Cerebellar cortex (tissue), 1 donor: ENCODE data around the gene DDX39B.
"Not testable (repeated sequence)": the region's sequence is repeated elsewhere in the genome, so short reads cannot be mapped to it uniquely, and the experiment has no call there.

Source experiments
- DNase-seq: peaks from one replicate; pipeline ENCODE4 v3.0.0-alpha.2; 2015; ENCODE audit warnings: low spot score

The DDX39B gene

GRCh38 chr6:31528821-31529328, 12.9 kb downstream of the DDX39B start, which contains the start of gene MCCD1:
Gene MCCD1 (plus strand): TSS chr6:31528962. CDS start chr6:31529015, 53 bp downstream.
- DNase-seq = peak; percentile 21

DNA sequence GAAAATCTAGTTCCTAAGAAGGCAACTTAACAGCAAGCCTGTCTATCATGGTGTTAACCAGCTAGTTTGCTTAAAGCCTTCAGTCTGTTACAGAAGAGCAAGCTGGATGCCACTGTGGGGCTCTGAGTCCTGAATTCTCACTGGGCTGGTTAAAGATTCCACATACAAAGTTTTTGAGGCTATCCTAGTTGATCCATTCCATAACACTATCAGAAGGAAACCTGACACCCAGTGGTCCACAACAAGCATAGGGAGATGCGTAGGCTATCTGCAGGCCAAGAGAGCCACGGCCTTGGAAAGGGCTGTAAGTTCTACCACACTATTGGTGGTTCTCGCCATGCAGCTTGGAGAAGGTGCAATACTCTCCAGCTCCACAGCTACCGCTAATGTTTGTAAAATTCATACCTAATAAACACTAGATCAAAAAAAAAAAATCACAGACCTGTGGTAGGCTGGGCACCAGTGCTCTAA, 13.5 kb downstream of the DDX39B start:
- peak; percentile 45 for DNase-seq

GRCh38 chr6:31525932-31526591, 15.7 kb downstream of the DDX39B start:
- no peak for DNase-seq

GRCh38 chr6:31525553-31525931, 16.3 kb downstream of the DDX39B start:
- no peak for DNase-seq

DNA sequence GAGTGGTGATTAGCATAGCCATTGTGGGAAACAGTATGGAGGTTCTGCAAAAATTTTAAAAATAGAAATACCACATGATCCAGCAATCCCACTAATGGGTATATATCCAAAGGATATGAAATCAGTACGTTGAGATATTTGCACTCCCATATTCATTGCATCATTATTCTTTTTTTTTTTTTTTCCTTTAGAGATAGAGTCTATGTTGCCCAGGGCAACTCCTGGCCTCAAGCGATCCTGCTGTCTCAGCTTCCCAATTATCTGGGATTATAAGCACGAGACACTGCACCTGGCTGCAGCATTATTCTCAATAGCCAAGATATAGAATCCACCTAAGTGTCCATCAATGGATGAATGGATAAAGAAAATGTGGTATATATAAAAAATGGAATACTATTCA, 20.0 kb downstream of the DDX39B start:
- DNase-seq = no peak

GRCh38 chr6:31513456-31514165, 28.2 kb downstream of the DDX39B start:
- no peak for DNase-seq

GRCh38 chr6:31510007-31510406, 31.8 kb downstream of the DDX39B start:
- no peak for DNase-seq

DNA sequence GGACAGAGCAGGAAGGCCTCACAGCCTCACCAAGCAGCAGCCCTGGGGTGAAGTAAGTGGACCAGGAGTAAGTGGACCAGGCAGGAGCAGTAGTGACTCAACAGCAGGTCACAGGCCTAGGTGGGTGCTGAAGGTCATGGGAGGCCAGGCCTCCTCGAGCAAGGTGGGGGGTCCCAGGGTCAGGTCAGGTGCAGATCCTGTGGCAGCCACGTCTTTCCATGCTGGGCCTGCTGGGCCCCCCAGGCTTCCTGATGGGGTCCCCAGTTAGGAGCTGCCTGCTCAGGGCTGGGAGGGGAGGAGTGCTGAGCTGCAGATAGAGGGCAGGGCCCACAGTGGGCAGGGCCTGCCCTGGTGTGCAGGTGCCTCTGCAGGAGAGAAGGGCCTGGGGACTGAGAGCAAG, 32.8 kb downstream of the DDX39B start:
- DNase-seq = not testable (repeated sequence)

- no peak for DNase-seq
Observed at GRCh38 chr6:31502586-31502985, 39.2 kb downstream of the DDX39B start.

GRCh38 chr6:31499648-31500047, 42.2 kb downstream of the DDX39B start:
- not testable (repeated sequence) for DNase-seq

DNA sequence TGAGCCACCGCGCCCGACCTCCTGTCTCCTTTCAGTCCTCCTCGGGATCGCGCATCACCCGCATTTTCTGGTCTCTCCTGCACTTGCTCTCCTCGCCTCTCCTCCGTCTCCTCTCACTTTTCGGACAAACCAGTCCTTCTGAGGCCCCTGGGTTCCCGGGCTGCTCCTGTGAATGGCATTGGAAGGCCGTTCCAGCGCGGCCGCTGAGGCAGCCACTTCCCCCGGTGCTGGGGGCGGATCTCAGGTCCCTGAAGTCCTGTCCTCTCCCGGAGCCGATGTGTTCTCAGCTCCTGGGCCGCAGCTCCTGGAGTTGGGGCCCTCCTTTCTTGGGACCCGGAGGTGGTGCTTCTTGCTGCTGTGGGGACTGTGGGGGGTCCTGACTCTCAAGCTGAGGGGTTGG, 43.1 kb downstream of the DDX39B start:
- peak; percentile 34 for DNase-seq

DNA sequence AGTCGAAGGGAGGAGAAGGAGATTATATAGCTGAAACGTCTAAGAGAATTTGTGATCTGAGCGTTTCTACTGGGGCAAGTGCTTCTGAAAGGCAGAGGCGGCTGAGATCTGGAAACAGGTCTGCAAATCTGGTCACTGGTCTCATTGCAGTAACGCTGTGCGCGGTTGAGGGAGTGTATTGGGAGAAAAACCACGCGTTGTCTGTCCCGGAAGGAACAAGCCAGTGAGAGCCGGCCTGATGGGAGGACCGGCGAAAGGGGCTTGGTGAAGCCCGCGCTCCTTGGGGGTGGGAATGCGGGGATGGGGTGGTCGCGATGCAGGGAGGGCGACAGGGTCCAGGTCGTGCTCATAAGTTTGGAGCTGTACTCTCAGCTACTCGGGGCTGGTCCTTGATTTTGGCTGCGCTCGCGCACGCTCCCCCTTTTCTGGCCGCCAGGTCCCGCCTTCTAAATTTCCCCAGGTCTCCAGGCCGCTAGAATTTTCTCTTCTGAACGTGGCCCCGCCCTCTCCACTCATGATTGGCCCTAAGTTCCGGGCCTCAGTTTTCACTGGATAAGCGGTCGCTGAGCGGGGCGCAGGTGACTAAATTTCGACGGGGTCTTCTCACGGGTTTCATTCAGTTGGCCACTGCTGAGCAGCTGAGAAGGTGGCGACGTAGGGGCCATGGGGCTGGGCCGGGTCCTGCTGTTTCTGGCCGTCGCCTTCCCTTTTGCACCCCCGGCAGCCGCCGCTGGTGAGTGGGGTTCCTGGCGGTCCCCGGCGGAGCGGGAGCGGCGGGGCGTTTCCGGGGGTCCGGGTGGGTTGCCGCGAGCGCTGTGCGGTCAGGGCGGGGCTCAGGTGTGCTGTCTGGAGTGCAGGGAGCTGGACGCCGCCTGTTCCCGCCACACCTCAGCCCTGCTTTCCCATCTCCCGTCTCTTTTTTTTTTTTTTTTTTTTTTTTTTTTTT, 44.0 kb downstream of the DDX39B start, which contains the start of gene MICB:
Gene MICB (plus strand): TSS at position 615 of the 946 bp plus-strand sequence. CDS start 49 bp downstream, at position 664.
- DNase-seq = peak; percentile 94

DNA sequence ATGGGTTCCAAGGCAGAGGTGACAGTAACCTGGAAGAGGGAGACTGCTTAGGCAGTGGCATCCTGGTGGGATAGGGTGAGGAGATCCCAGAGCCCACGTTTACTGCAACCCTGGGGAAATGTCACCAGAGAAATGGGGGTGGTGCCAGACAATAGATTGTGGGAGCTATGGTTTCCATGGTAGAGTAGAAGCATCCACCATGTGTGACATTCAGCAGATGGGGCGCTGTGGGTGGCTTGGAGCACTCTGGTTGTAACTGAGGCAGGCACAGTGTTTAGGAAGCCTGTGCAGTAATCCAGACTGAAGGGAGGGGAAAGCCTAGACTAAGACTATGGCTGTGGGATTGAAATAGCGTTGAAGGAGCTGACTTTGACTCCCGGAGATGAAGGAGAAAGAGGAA, 45.0 kb downstream of the DDX39B start:
- peak; percentile 42 for DNase-seq

GRCh38 chr6:31495580-31495979, 46.2 kb downstream of the DDX39B start:
- no peak for DNase-seq

GRCh38 chr6:31493875-31494694, 47.7 kb downstream of the DDX39B start:
- DNase-seq = peak; percentile 82

DNA sequence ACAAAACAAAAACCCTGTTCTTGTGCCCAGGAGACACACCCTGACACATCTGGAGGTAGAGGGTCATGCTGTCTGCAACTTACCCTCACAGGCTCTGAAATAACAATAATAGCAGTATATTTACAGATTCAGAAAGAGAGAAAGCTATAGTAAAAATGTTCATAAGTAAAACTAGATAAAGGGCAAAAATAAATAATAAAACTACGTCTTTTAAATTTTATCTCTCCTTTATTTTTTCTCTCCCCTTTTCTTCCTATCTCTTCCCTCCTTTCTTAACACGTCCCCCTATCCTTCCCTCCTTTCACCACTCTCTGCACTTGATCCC, 48.3 kb downstream of the DDX39B start:
- not testable (repeated sequence) for DNase-seq

- DNase-seq = no peak
Observed at GRCh38 chr6:31490115-31490873, 51.5 kb downstream of the DDX39B start.

- no peak for DNase-seq
Observed at GRCh38 chr6:31489086-31489485, 52.7 kb downstream of the DDX39B start.

DNA sequence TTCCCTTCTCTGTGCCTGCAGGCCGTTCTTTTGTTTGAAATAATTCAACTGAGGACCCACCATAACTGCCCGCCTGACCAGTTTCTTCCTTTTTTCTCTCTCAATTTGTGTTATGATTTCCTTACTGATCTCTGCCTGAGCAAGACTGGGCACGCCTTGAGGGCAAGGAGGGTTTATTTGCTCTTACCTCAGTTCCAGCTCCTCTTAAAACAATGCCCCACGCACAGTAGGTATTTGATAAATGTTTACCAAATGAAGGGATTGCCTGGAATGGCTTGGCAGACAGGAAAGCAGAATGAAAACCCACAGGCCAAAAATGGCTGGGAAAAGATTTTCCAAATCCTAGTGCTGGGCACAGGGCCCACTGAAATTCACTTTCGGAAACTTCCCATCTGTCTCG, 54.1 kb downstream of the DDX39B start:
- DNase-seq = not testable (repeated sequence)

DNA sequence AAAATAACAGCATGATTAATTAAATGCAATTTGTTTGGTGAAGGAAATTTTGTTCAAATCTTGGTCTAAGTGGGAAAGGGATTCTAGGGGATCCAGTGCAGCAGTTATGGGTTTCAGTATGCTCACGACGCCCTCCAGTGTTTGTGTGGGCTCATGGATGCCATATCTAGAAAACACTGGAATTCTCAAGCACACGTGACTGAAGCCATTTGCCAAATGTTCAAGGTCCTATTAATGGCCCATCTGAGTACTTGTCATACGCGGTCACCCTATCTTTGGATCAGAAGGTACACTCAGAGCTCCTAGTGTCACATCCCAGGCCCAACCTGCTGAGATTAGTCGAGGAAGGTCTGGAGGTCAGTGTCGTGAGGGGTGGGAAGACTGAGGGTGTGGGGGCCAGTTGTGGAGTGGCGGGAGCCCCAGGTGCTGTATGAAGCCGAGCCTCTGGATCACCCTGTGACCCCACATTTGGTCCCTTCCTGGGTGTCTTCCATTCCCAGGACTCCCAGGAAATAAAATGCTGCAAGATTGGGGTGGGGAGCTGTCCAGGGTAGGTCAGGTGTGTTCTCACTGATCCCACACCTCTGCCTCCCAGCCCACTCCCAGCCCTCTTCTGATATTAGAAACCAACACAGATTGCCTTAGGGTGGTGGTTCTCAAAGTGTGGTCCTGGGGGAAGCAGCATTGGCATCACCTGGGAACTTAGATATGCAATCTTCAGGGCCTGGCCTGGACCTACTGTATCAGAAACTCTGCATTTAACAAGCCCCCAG, 55.6 kb downstream of the DDX39B start:
- not testable (repeated sequence) for DNase-seq
